SK-N-SH treated with all-trans-retinoic acid at 6 μM for 48 hours (cell line): ENCODE results near the gene METTL22.

Source experiments
- ATAC-seq: fragments of 200-7000 bp; cut with Tn5 transposase; 3 replicates; pipeline ENCODE4 v1.9.1; 2020; ENCODE audit warnings: mild to moderate bottlenecking, moderate library complexity
- BACH2 ChIP-seq: fragments of 250-450 bp; sonication (Bioruptor Pico); IDR thresholded peaks from 2 replicates; pipeline ENCODE4 v1.9.0; 2021; ENCODE audit warnings: mild to moderate bottlenecking, borderline replicate concordance
- CREB5 ChIP-seq: fragments of 250-450 bp; sonication (Bioruptor Pico); IDR thresholded peaks from 2 replicates; pipeline ENCODE4 v1.5.1; 2020; ENCODE audit warnings: low read depth, mild to moderate bottlenecking, moderate library complexity
- CSDC2 ChIP-seq: fragments of 250-450 bp; sonication (Bioruptor Pico); IDR thresholded peaks from 2 replicates; pipeline ENCODE4 v1.5.0; 2020; ENCODE audit warnings: mild to moderate bottlenecking, moderate library complexity
- CSRNP3 ChIP-seq: fragments of 250-450 bp; sonication (Bioruptor Pico); IDR thresholded peaks from 2 replicates; pipeline ENCODE4 v1.5.1; 2021; ENCODE audit warnings: mild to moderate bottlenecking, moderate library complexity
- ESRRG ChIP-seq: fragments of 250-450 bp; sonication (Bioruptor Pico); IDR thresholded peaks from 2 replicates; pipeline ENCODE4 v1.6.1; 2021; ENCODE audit warnings: mild to moderate bottlenecking
- ISL1 ChIP-seq: fragments of 250-450 bp; sonication (Bioruptor Pico); IDR thresholded peaks from 2 replicates; pipeline ENCODE4 v2.1.2; 2022; ENCODE audit warnings: mild to moderate bottlenecking, moderate library complexity
- PATZ1 ChIP-seq: fragments of 250-450 bp; sonication (Bioruptor Pico); IDR thresholded peaks from 2 replicates; pipeline ENCODE4 v1.8.0; 2020; ENCODE audit warnings: mild to moderate bottlenecking, moderate library complexity, borderline replicate concordance
- POU6F1 ChIP-seq: fragments of 250-450 bp; sonication (Bioruptor Pico); IDR thresholded peaks from 2 replicates; pipeline ENCODE4 v1.8.0; 2021; ENCODE audit warnings: low read depth, mild to moderate bottlenecking, moderate library complexity, borderline replicate concordance
- SNAI2 ChIP-seq: fragments of 250-450 bp; sonication (Bioruptor Pico); IDR thresholded peaks from 2 replicates; pipeline ENCODE4 v1.5.0; 2020; ENCODE audit warnings: mild to moderate bottlenecking, moderate library complexity
- TOX ChIP-seq: fragments of 250-450 bp; sonication (Bioruptor Pico); IDR thresholded peaks from 2 replicates; pipeline ENCODE4 v1.8.0; 2021; ENCODE audit warnings: mild to moderate bottlenecking, moderate library complexity, borderline replicate concordance
- TSHZ2 ChIP-seq: fragments of 250-450 bp; sonication (Bioruptor Pico); IDR thresholded peaks from 2 replicates; pipeline ENCODE4 v1.5.0; 2020; ENCODE audit warnings: mild to moderate bottlenecking, moderate library complexity
- ZFP3 ChIP-seq: fragments of 250-450 bp; sonication (Bioruptor Pico); IDR thresholded peaks from 2 replicates; pipeline ENCODE4 v1.5.0; 2020; ENCODE audit warnings: mild to moderate bottlenecking, moderate library complexity
- ZNF565 ChIP-seq: fragments of 450-650 bp; formaldehyde crosslinking; conservative IDR thresholded peaks from 2 replicates; pipeline ENCODE4 v1.5.0; 2020; ENCODE audit warnings: low read depth, mild to moderate bottlenecking, moderate library complexity
- ZNF70 ChIP-seq: fragments of 450-650 bp; formaldehyde crosslinking; IDR thresholded peaks from 2 replicates; pipeline ENCODE4 v1.5.0; 2020; ENCODE audit warnings: mild to moderate bottlenecking, moderate library complexity
- ZNF8 ChIP-seq: fragments of 450-650 bp; formaldehyde crosslinking; IDR thresholded peaks from 2 replicates; pipeline ENCODE4 v1.5.0; 2020; ENCODE audit warnings: mild to moderate bottlenecking, moderate library complexity

METTL22 gene

GRCh38 chr16:8661703-8662102 lies 40.2 kb downstream of the METTL22 start:
- no peak for TF ChIP-seq ZNF70 (CRISPR knock-in tag)
- TF ChIP-seq CSDC2 (CRISPR knock-in tag), result no peak
- no peak for TF ChIP-seq ISL1 (CRISPR knock-in tag)
- no peak for TF ChIP-seq BACH2 (CRISPR knock-in tag)
- ATAC-seq, result no peak

GRCh38 chr16:8663192-8664089 lies 41.9 kb downstream of the METTL22 start:
- no peak for TF ChIP-seq CSDC2 (CRISPR knock-in tag)
- no peak for TF ChIP-seq ZFP3 (CRISPR knock-in tag)
- TF ChIP-seq CREB5, result no peak
- TF ChIP-seq POU6F1 (CRISPR knock-in tag), result no peak
- no peak for TF ChIP-seq PATZ1 (CRISPR knock-in tag)
- TF ChIP-seq BACH2 (CRISPR knock-in tag), result no peak

GRCh38 chr16:8665529-8665928 lies 44.0 kb downstream of the METTL22 start:
- no peak for ATAC-seq
- TF ChIP-seq ZNF8, result no peak
- TF ChIP-seq ZFP3 (CRISPR knock-in tag), result no peak
- TF ChIP-seq TSHZ2 (CRISPR knock-in tag), result no peak
- TF ChIP-seq BACH2 (CRISPR knock-in tag), result no peak
- TF ChIP-seq SNAI2 (CRISPR knock-in tag), result no peak
- no peak for TF ChIP-seq CSRNP3
- no peak for TF ChIP-seq ESRRG (CRISPR knock-in tag)
- no peak for TF ChIP-seq CSDC2 (CRISPR knock-in tag)
- no peak for TF ChIP-seq ZNF70 (CRISPR knock-in tag)
- no peak for TF ChIP-seq ZNF565 (CRISPR knock-in tag)
- TF ChIP-seq POU6F1 (CRISPR knock-in tag), result no peak
- TF ChIP-seq, all 23 proteins: peak for 0

More at GRCh38 chr16:8663192-8664089, 41.9 kb downstream of the METTL22 start:
- no peak for ATAC-seq

- no peak for ATAC-seq
- TF ChIP-seq TOX (CRISPR knock-in tag), result no peak
- TF ChIP-seq PATZ1 (CRISPR knock-in tag), result no peak
These were observed 46.0 kb downstream of the METTL22 start for GRCh38 chr16:8667492-8667891.
